Medulla oblongata (tissue), 1 donor: Measurements from ENCODE around the gene CAPN5.

Experiments used
- DNase-seq: peaks from one replicate; pipeline ENCODE4 v3.0.0-alpha.2; 2015; ENCODE audit errors: extremely low spot score

The CAPN5 gene

GRCh38 chr11:77151804-77152509, 85.2 kb downstream of the CAPN5 start:
- no peak for DNase-seq

GRCh38 chr11:77152846-77153245, 86.1 kb downstream of the CAPN5 start:
- no peak for DNase-seq

- no peak for DNase-seq
These were observed 86.8 kb downstream of the CAPN5 start for GRCh38 chr11:77153276-77154185.

GRCh38 chr11:77154381-77155081, 87.8 kb downstream of the CAPN5 start:
- peak; percentile 84 for DNase-seq

GRCh38 chr11:77155082-77155475, 88.3 kb downstream of the CAPN5 start:
- DNase-seq: no peak

GRCh38 chr11:77155556-77156130, 88.9 kb downstream of the CAPN5 start:
- no peak for DNase-seq

GRCh38 chr11:77156396-77157195, 89.8 kb downstream of the CAPN5 start:
- no peak for DNase-seq

GRCh38 chr11:77158041-77158695, 91.4 kb downstream of the CAPN5 start:
- no peak for DNase-seq

GRCh38 chr11:77159219-77159936, 92.6 kb downstream of the CAPN5 start:
- DNase-seq: no peak

GRCh38 chr11:77159937-77160495, 93.2 kb downstream of the CAPN5 start:
- no peak for DNase-seq

GRCh38 chr11:77163271-77163670, 96.5 kb downstream of the CAPN5 start:
- DNase-seq: no peak

- DNase-seq: no peak
These were observed 98.3 kb downstream of the CAPN5 start for GRCh38 chr11:77165066-77165465.

GRCh38 chr11:77166021-77166420, 99.2 kb downstream of the CAPN5 start:
- DNase-seq: no peak

GRCh38 chr11:77167111-77167626, 100.4 kb downstream of the CAPN5 start:
- no peak for DNase-seq

- no peak for DNase-seq
These were observed 101.0 kb downstream of the CAPN5 start for GRCh38 chr11:77167791-77168190.

- no peak for DNase-seq
These were observed 103.3 kb downstream of the CAPN5 start for GRCh38 chr11:77170107-77170506.

GRCh38 chr11:77171254-77171653, 104.5 kb downstream of the CAPN5 start:
- DNase-seq: no peak

- DNase-seq: no peak
These were observed 105.3 kb downstream of the CAPN5 start for GRCh38 chr11:77171885-77172665.

- DNase-seq: no peak
These were observed 105.9 kb downstream of the CAPN5 start for GRCh38 chr11:77172666-77172982.
